NCI-H128 (cell line): ENCODE measurements around the gene GSE1.
A peak's percentile ranks its signal among the peaks of the same experiment; 100 is the strongest.

Source experiments
- DNase-seq: peaks from one replicate; lab custom pipeline; 2025; ENCODE audit not compliant: unreplicated experiment; lab: John Stamatoyannopoulos, UW

The GSE1 gene

GRCh38 chr16:85674828-85675227 lies 61.7 kb downstream of the GSE1 start:
- no peak for DNase-seq

GRCh38 chr16:85675251-85675874 lies 62.2 kb downstream of the GSE1 start:
- no peak for DNase-seq

GRCh38 chr16:85676466-85676865 lies 63.3 kb downstream of the GSE1 start:
- no peak for DNase-seq

- no peak for DNase-seq
These were observed 64.4 kb downstream of the GSE1 start for GRCh38 chr16:85677383-85677967.

GRCh38 chr16:85678016-85678415 lies 64.9 kb downstream of the GSE1 start:
- DNase-seq = no peak

GRCh38 chr16:85678821-85679220 lies 65.7 kb downstream of the GSE1 start:
- no peak for DNase-seq

GRCh38 chr16:85679870-85680269 lies 66.7 kb downstream of the GSE1 start:
- DNase-seq = no peak

- no peak for DNase-seq
These were observed 67.3 kb downstream of the GSE1 start for GRCh38 chr16:85680352-85680944.

GRCh38 chr16:85681255-85681654 lies 68.1 kb downstream of the GSE1 start:
- DNase-seq = no peak

GRCh38 chr16:85682516-85682915 lies 69.4 kb downstream of the GSE1 start:
- DNase-seq = no peak

GRCh38 chr16:85683363-85683762 lies 70.2 kb downstream of the GSE1 start:
- no peak for DNase-seq

- no peak for DNase-seq
These were observed 72.1 kb downstream of the GSE1 start for GRCh38 chr16:85685251-85685650.

GRCh38 chr16:85686912-85687591 lies 73.9 kb downstream of the GSE1 start:
- no peak for DNase-seq

GRCh38 chr16:85687651-85688471 lies 74.7 kb downstream of the GSE1 start:
- DNase-seq = no peak

GRCh38 chr16:85688586-85689284 lies 75.6 kb downstream of the GSE1 start, which contains the start of gene GINS2:
GINS2 (minus strand) TSS chr16:85688954; CDS start chr16:85688898, 56 bp downstream.
- peak; percentile 24 for DNase-seq

GRCh38 chr16:85689285-85689949 lies 76.3 kb downstream of the GSE1 start:
- DNase-seq = no peak

- DNase-seq = no peak
These were observed 76.8 kb downstream of the GSE1 start for GRCh38 chr16:85689950-85690320.

GRCh38 chr16:85690469-85691064 lies 77.4 kb downstream of the GSE1 start:
- no peak for DNase-seq
